Nephron (organoid): Measurements from ENCODE around the gene LYSMD3.
A peak's percentile ranks its signal among the peaks of the same experiment; 100 is the strongest.

Experiments
- H3K27ac Mint-ChIP-seq, 3 experiments: 2 replicates each; pipeline ENCODE4 v1.8.0; 2020; ENCODE audit warnings: mixed read lengths in 3 of 3, mild to moderate bottlenecking in 2 of 3, moderate library complexity in 1 of 3
- H3K27me3 Mint-ChIP-seq: 2 replicates; pipeline ENCODE4 v1.8.0; 2021; ENCODE audit warnings: low read depth, mild to moderate bottlenecking, moderate library complexity, mixed read lengths
- H3K36me3 Mint-ChIP-seq: 2 replicates; pipeline ENCODE4 v1.8.0; 2020; ENCODE audit warnings: low read depth, mixed read lengths
- H3K4me1 Mint-ChIP-seq: 2 replicates; pipeline ENCODE4 v1.8.0; 2020; ENCODE audit warnings: mixed read lengths
- H3K4me3 Mint-ChIP-seq, 3 experiments: 2 replicates each; pipeline ENCODE4 v1.8.0; 2020; ENCODE audit warnings: mild to moderate bottlenecking in 3 of 3, mixed read lengths in 3 of 3, moderate library complexity in 2 of 3
- H3K9me3 Mint-ChIP-seq: 2 replicates; pipeline ENCODE4 v1.8.0; 2020; ENCODE audit warnings: mixed read lengths
- TF ChIP-seq, protein P1 (sequence below), 3 experiments: fragments of 200-600 bp; sonication (generic); IDR thresholded peaks; one replicate each; pipeline ENCODE4 v1.5.0; 2021; ENCODE audit warnings: antibody characterized with exemption in 3 of 3; ENCODE audit not compliant: unreplicated experiment in 3 of 3

Gene LYSMD3

GRCh38 chr5:90557871-90558270, 28.5 kb upstream of the LYSMD3 start:
- Mint-ChIP-seq H3K27ac (peak overlapping the region in 1 of 3 experiments; percentile 91), H3K9me3 (no peaks in the 10 kb centered on the region), H3K4me3 (peak overlapping the region; percentile 91 to 93 (median 92)), H3K27me3 (peaks cover 84% of the 10 kb centered on the region), H3K36me3 (no peaks in the 10 kb centered on the region), H3K4me1 (peaks cover 11% of the 10 kb centered on the region)
- TF ChIP-seq, protein P1, sequence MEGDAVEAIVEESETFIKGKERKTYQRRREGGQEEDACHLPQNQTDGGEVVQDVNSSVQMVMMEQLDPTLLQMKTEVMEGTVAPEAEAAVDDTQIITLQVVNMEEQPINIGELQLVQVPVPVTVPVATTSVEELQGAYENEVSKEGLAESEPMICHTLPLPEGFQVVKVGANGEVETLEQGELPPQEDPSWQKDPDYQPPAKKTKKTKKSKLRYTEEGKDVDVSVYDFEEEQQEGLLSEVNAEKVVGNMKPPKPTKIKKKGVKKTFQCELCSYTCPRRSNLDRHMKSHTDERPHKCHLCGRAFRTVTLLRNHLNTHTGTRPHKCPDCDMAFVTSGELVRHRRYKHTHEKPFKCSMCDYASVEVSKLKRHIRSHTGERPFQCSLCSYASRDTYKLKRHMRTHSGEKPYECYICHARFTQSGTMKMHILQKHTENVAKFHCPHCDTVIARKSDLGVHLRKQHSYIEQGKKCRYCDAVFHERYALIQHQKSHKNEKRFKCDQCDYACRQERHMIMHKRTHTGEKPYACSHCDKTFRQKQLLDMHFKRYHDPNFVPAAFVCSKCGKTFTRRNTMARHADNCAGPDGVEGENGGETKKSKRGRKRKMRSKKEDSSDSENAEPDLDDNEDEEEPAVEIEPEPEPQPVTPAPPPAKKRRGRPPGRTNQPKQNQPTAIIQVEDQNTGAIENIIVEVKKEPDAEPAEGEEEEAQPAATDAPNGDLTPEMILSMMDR (IDR thresholded peaks at IDR 0.05; ENCODE audit: unreplicated experiment in 3 of 3) = no peak

GRCh38 chr5:90557391-90557790, 28.0 kb upstream of the LYSMD3 start:
- no peaks in the 10 kb centered on the region for H3K36me3 Mint-ChIP-seq
- H3K9me3 Mint-ChIP-seq = no peaks in the 10 kb centered on the region
- H3K4me3 Mint-ChIP-seq = peak overlapping the region; percentile 91 to 93 (median 92)
- peaks cover 82% of the 10 kb centered on the region for H3K27me3 Mint-ChIP-seq
- H3K4me1 Mint-ChIP-seq = peaks cover 11% of the 10 kb centered on the region
- H3K27ac Mint-ChIP-seq = no peak overlapping the region
- TF ChIP-seq, protein P1 (IDR thresholded peaks at IDR 0.05; ENCODE audit: unreplicated experiment in 3 of 3) = no peak

GRCh38 chr5:90555666-90556065, 26.3 kb upstream of the LYSMD3 start:
- TF ChIP-seq, protein P1 (IDR thresholded peaks at IDR 0.05; ENCODE audit: unreplicated experiment in 3 of 3) = no peak
- no peak overlapping the region for H3K4me3 Mint-ChIP-seq
- H3K27me3 Mint-ChIP-seq = peaks cover 66% of the 10 kb centered on the region
- H3K4me1 Mint-ChIP-seq = peaks cover 11% of the 10 kb centered on the region
- no peak overlapping the region for H3K27ac Mint-ChIP-seq
- no peaks in the 10 kb centered on the region for H3K36me3 Mint-ChIP-seq
- H3K9me3 Mint-ChIP-seq = no peaks in the 10 kb centered on the region

DNA sequence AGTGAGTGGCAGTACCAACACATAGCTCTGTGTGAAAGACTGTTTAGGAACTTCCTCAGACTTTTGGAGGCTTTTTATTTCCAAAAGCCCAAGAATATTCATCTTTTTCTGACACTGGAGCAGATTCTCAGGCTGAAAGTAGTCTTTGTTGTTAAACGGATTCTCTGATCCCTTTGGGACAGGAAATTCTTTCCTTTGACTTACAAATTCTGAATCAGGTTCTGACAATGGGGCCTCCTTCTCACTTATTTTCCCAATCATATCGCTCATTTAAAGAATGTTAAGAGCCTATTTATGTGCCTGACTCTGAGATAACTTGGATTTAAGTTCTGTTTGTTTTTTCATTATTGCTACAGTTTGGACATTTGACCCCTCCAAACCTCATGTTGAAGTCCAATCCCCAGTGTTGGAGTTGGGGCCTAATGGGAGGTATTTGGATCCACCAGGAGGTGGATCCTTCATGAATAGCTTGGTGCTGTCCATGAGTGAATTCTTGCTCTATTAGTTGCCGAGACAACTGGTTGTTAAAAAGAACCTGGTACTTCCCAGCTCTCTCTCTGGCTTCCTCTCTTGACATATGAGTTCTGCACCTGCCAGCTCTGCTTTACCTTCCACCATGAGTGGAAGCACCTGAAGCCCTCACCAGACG, 25.1 kb upstream of the LYSMD3 start:
- Mint-ChIP-seq H3K27me3 (peaks cover 63% of the 10 kb centered on the region), H3K4me3 (no peak overlapping the region), H3K9me3 (no peaks in the 10 kb centered on the region), H3K36me3 (no peaks in the 10 kb centered on the region), H3K27ac (no peak overlapping the region), H3K4me1 (peaks cover 11% of the 10 kb centered on the region)
- TF ChIP-seq, protein P1 (IDR thresholded peaks at IDR 0.05; ENCODE audit: unreplicated experiment in 3 of 3) = no peak

DNA sequence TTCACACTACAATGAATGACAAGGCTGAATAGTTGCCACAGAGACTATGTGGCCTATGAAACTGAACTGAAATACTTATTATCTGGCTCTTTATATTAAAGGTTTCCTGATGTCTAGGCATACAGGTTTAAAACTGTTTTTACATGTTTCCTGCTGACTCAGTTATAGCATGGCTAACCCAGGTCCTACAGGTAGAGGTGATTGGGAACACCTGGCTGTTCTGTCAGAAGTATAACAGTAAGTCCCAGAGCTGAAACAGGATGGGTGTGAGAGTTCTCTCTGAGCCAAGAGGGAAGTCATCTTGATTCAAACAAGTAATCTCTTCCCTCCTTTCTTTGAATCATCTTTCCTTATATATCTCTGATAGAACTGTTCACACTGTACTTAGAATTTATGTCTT, 24.3 kb upstream of the LYSMD3 start:
- H3K36me3 Mint-ChIP-seq = no peaks in the 10 kb centered on the region
- TF ChIP-seq, protein P1 (IDR thresholded peaks at IDR 0.05; ENCODE audit: unreplicated experiment in 3 of 3) = no peak
- H3K27me3 Mint-ChIP-seq = peaks cover 55% of the 10 kb centered on the region
- H3K27ac Mint-ChIP-seq = no peak overlapping the region
- H3K4me1 Mint-ChIP-seq = peaks cover 10% of the 10 kb centered on the region
- no peak overlapping the region for H3K4me3 Mint-ChIP-seq
- no peaks in the 10 kb centered on the region for H3K9me3 Mint-ChIP-seq

GRCh38 chr5:90551376-90551775, 22.0 kb upstream of the LYSMD3 start:
- no peak overlapping the region for H3K27ac Mint-ChIP-seq
- H3K9me3 Mint-ChIP-seq = no peaks in the 10 kb centered on the region
- no peak overlapping the region for H3K4me3 Mint-ChIP-seq
- TF ChIP-seq, protein P1 (IDR thresholded peaks at IDR 0.05; ENCODE audit: unreplicated experiment in 3 of 3) = no peak
- H3K36me3 Mint-ChIP-seq = no peaks in the 10 kb centered on the region
- peaks cover 4% of the 10 kb centered on the region for H3K4me1 Mint-ChIP-seq
- H3K27me3 Mint-ChIP-seq = peaks cover 32% of the 10 kb centered on the region
